Activated T-helper 1 cell treated with Interleukin-2 at 50 U/mL for 16 hours (primary cell): ENCODE measurements around the gene MBLAC1.

Experiments
- DNase-seq: peaks from one replicate; pipeline ENCODE4 v3.0.0-alpha.2; 2020; ENCODE audit warnings: low read depth

The MBLAC1 gene, protein sequence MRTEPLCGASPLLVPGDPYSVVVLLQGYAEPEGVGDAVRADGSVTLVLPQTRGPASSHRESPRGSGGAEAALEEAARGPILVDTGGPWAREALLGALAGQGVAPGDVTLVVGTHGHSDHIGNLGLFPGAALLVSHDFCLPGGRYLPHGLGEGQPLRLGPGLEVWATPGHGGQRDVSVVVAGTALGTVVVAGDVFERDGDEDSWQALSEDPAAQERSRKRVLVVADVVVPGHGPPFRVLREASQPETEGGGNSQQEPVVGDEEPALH

GRCh38 chr7:100126931-100127865 lies at the start of gene MBLAC1:
Gene MBLAC1, plus strand, starts transcription at chr7:100126967. Its CDS starts 429 bp downstream, at chr7:100127396.
- DNase-seq, result peak; percentile 84

- DNase-seq, result no peak
Observed at GRCh38 chr7:100077205-100077604, 49.6 kb upstream of the MBLAC1 start.

DNA sequence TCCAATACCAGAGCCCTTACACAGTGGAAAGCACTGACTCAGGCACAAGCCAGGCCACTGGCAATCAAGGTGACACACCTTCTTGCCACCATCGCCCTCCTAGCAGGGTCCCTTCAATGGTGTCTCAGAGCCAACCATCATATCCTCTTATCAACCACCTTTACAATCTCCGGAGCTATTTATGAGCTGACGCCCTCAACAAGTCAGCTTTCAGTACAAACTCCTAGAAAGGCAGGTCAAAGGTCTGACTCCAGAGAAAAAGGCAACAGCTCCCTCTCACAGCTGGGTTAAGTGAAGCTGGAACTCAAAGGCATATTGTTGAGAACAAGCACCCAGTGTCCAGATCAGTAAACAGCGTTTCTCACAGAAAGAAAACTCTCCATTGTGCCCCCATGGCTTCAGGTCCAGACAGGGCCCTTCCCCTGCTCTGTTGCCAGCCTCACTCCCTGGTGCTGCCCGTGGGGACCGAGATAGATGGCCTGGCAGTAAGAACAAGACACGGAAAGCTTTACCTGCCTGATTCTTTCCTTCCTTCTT lies 47.7 kb upstream of the MBLAC1 start:
- no peak for DNase-seq

GRCh38 chr7:100080907-100081534 lies 45.7 kb upstream of the MBLAC1 start:
- no peak for DNase-seq

DNA sequence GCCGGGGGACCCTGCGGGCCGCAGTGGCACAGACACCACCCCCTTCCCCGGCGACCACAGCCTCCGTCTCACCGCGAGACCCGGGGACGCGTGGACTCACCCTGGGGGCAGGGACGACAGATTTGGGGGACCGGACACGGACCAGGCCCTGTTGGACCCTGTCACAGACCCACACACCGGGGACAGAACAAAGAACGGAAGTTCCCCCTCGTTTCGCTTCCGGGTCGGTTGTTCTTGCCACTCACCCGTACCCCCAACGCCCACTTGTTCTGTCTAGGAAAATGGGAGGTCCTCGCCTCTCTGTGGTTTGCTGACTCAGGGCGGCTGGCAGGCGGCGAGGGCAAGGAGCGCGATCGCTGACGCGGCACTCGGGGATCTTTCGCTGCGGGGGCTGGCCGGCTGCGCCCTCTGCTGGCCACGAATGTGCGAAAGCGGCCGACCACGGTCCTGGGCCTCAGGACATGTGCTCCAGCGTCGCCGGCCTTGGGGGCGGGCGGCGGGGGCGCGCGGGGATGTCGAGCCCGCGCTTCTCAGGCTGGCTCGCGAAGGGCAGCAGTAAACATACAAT lies 45.1 kb upstream of the MBLAC1 start, which contains the start of gene ZNF3:
ZNF3 (minus strand) TSS at position 189 of the 568 bp plus-strand sequence. CDS start 4,366 bp downstream, outside the sequence.
- peak; percentile 96 for DNase-seq

DNA sequence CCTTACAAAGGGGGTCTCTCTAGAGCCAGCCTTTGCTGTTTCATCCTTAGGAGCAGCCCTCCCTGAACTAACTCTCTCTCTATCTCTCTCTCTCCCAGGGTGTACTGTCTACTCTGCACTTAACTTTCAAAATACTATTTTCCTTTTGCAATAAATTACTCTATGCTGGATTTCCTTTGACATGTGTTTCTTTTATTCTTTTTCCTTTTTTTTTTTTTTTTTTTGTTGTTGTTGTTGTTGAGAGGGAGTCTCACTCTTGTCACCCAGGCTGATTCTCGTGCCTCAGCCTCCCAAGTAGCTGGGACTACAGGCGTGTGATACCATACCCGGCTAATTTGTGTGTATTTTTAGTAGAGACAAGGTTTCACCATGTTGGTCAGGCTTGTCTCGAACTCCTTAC lies 43.8 kb upstream of the MBLAC1 start:
- DNase-seq, result no peak

DNA sequence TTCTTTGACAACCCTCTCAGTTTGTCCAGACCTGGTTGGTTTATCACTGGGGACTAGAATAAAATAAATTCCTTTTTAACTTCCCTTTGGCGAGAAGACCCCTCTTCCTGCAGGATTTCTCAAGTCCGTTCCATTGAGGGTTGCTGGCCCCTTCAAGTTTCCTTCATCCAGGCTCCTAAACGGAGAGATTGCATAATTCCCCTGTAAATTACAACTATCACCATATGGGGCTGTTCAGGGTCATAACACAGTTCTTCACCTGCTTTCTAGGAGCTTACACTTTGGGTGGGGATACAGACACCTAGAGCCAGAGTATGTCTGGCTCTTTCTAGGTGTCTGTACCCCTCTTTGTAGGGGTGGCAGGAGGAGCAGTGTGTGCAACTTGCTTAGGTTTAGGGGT lies 41.3 kb upstream of the MBLAC1 start:
- DNase-seq, result no peak

DNA sequence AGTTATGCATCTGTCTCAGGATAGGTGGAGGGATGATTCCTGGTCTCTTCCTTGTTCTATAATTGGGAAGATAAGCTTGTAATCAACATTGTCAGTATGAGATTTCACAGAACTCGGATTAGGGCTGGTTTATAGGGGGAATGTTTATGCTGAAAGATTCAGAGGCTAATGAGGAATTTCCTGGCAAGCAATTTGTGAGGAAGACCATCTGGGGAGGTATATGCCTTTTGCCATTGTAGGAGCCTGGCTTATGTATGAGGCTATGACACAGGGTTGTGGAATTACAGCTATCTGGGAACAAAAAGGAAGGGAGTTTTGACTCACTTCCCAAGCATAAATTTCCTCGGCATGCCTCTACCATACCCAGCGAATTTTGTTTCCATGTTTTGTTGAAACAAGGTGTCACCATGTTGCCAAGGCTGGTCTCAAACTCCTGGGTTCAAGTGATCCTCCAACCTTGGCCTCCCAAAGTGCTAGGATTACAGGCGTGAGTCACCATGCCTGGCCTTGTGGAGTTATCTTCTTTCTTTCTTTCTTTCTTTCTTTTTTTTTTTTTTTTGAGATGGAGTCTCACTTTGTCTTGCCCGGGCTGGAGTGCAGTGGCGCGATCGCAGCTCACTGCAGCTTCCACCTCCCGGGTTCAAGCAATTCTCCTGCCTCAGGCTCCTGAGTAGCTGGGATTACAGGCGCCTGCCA lies 39.6 kb upstream of the MBLAC1 start:
- no peak for DNase-seq

- DNase-seq, result no peak
Observed at GRCh38 chr7:100088095-100088620, 38.6 kb upstream of the MBLAC1 start.

- peak; percentile 79 for DNase-seq
Observed at GRCh38 chr7:100088621-100089457, 37.9 kb upstream of the MBLAC1 start, which contains the start of gene COPS6. Gene COPS6, plus strand, starts transcription at chr7:100088969. Its CDS starts 22 bp downstream, at chr7:100088991.

DNA sequence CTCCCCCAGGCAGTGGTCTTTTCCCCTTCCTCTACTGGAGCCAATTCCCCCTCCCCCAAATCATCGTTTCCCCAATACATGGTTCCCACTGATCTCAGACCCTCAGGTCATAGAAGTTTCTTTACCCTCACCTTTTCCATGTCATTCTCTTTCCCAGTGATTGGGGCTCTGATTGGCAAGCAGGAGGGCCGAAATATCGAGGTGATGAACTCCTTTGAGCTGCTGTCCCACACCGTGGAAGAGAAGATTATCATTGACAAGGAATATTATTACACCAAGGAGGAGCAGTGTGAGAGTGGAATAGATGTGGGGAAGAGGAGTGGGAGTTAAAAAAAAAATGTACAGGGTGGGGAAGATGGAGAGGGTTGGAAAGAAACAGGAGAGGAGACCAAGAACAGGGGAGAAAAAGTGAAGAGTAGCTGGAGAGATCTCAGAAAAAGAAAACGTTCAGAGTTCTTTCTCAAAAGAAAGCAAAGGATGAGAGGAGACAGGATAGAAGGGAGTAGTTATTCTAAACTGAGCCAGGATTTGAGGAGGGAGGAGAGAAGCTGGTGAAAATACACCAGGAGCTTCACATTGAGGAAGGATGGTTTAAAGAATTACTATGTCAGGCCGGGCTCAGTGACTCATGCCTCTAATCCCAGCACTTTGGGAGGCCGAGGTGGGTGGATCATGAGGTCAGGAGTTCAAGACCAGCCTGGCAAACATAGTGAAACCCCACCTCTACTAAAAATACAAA lies 37.1 kb upstream of the MBLAC1 start:
- no peak for DNase-seq

GRCh38 chr7:100090527-100091410 lies 36.0 kb upstream of the MBLAC1 start:
- no peak for DNase-seq

DNA sequence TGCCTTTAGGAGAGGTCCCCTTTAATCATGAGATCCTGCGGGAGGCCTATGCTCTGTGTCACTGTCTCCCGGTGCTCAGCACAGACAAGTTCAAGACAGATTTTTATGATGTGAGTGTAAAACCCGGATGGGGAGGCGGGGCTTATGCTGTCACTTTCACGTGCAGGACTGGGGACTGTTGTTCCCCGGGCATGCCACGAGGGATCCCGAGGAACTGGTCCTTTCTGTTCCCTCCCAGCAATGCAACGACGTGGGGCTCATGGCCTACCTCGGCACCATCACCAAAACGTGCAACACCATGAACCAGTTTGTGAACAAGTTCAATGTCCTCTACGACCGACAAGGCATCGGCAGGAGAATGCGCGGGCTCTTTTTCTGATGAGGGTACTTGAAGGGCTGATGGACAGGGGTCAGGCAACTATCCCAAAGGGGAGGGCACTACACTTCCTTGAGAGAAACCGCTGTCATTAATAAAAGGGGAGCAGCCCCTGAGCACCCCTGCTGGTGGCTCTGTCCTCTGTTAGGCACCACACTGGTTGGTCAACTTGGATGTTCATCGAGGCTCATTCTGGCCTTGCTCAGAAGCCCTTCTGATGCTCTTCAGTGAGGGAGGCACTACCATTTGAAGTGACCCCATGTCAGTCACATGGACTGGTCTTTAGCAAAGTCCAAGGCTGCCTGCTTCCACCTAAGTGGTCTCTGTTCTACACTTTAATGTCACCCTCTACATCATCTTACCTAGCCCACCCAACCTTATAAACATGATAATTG lies 35.2 kb upstream of the MBLAC1 start:
- DNase-seq, result no peak

GRCh38 chr7:100093054-100093453 lies 33.7 kb upstream of the MBLAC1 start:
- no peak for DNase-seq

DNA sequence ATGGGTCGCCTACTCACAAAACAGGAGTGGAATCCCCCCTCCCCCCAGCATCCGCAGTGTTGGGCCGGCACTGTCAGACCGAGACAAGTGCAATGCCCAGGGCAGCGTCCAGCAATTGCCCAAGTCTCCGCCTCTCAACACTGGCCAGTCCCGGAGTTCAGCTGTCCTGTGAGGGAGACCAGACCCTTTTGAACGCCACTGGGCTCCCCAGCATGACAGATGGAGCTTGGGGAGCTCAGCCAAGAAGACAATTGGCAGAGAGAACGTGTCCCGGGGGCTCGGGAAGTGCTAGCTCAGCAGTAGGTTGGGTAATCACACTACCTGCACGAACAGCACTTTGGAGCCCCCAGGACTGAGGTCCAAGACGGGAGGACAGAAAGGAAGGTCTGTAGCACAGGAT lies 33.3 kb upstream of the MBLAC1 start:
- no peak for DNase-seq

DNA sequence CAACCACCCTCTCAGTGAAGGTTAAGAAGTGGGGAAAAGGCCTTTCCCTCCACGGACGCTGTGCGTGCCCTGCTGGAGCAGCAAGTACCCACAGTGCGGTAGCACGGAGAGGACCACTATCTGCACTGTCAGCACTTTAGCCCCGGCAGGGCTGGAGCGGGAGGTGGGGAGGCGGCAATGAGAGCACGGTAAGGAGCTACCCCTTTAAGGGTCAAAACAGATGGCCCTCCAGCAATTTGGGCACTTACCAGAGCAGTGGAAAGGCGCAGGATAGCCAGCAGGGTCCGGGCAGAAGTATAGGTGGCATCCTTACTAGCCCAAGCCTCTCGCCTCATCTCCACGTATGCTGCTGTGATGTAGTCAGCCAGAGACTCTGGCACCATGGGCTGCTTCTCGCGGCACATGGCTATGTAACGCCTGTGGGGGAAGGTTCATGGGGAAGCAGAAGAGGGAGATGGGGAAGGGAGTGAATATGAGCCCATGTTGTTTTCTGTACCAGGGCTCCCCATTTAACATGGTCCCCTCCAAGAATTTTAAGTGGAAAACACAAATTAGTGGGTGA lies 32.8 kb upstream of the MBLAC1 start:
- no peak for DNase-seq

- no peak for DNase-seq
Observed at GRCh38 chr7:100095289-100095688, 31.5 kb upstream of the MBLAC1 start.
